ENCODE measurements around the gene SENP6. TPM values are rescaled to one million over a fixed set of nuclear protein-coding genes. Genes with fewer than 3 reads are reported as not detected.
"Not testable (repeated sequence)": the region's sequence is repeated elsewhere in the genome, so short reads cannot be mapped to it uniquely, and the experiment has no call there.

Gene SENP6
- total RNA-seq, 4 donors from 2014 or later: 108 to 192 (median 128) TPM

- no peaks in the 10 kb centered on the region for H3K4me1 ChIP-seq
- no peak overlapping the region for H3K27ac ChIP-seq
- no peak for TF ChIP-seq CTCF (IDR thresholded peaks at IDR 0.05)
- TF ChIP-seq POLR2A (IDR thresholded peaks at IDR 0.05): no peak
- no peak for TF ChIP-seq EP300 (IDR thresholded peaks at IDR 0.05)
- TF ChIP-seq POLR2AphosphoS5 (IDR thresholded peaks at IDR 0.05): no peak
- no peaks in the 10 kb centered on the region for H3K27me3 ChIP-seq
- H3K36me3 ChIP-seq: no peaks in the 10 kb centered on the region
- no peak overlapping the region for H3K4me3 ChIP-seq
- ATAC-seq: no peak
- 85 to 93% methylated on average over 1 of the region's 1 CpG for WGBS, 2 donors (ENCODE audit: low coverage in 1 of 2)
- no peaks in the 10 kb centered on the region for H3K9me3 ChIP-seq
Observed at GRCh38 chr6:75581231-75581630, 20.4 kb upstream of the SENP6 start.

- 96 to 100% methylated on average over 2 of the region's 2 CpGs for WGBS, 2 donors (ENCODE audit: low coverage in 1 of 2)
- not testable (repeated sequence) for ATAC-seq, H3K9me3 ChIP-seq, H3K36me3 ChIP-seq, H3K27me3 ChIP-seq, H3K4me1 ChIP-seq, H3K27ac ChIP-seq, H3K4me3 ChIP-seq
Observed at GRCh38 chr6:75584552-75584951, 17.1 kb upstream of the SENP6 start.

- 97 to 100% methylated on average over 2 of the region's 2 CpGs for WGBS, 2 donors (ENCODE audit: low coverage in 1 of 2)
- TF ChIP-seq POLR2AphosphoS5 (IDR thresholded peaks at IDR 0.05): no peak
- no peak for TF ChIP-seq CTCF (IDR thresholded peaks at IDR 0.05)
- no peak for TF ChIP-seq POLR2A (IDR thresholded peaks at IDR 0.05)
- no peak for TF ChIP-seq EP300 (IDR thresholded peaks at IDR 0.05)
Observed at GRCh38 chr6:75588948-75589347, 12.7 kb upstream of the SENP6 start.

GRCh38 chr6:75590370-75590769, 11.3 kb upstream of the SENP6 start:
- no peak for ATAC-seq
- Histone ChIP-seq H3K27ac (no peak overlapping the region), H3K27me3 (no peaks in the 10 kb centered on the region), H3K4me1 (no peaks in the 10 kb centered on the region), H3K36me3 (no peaks in the 10 kb centered on the region), H3K9me3 (no peaks in the 10 kb centered on the region), H3K4me3 (no peak overlapping the region)
- TF ChIP-seq EP300 (IDR thresholded peaks at IDR 0.05): no peak
- no peak for TF ChIP-seq POLR2A (IDR thresholded peaks at IDR 0.05)
- 100% methylated on average over 2 of the region's 2 CpGs for WGBS, 2 donors (ENCODE audit: low coverage in 1 of 2)

More at GRCh38 chr6:75588948-75589347, 12.7 kb upstream of the SENP6 start:
- Histone ChIP-seq H3K27me3 (no peaks in the 10 kb centered on the region), H3K36me3 (no peaks in the 10 kb centered on the region), H3K27ac (no peak overlapping the region), H3K4me1 (no peaks in the 10 kb centered on the region), H3K9me3 (no peaks in the 10 kb centered on the region), H3K4me3 (no peak overlapping the region)
- no peak for ATAC-seq

- not testable (repeated sequence) for H3K36me3 ChIP-seq, H3K27ac ChIP-seq, H3K9me3 ChIP-seq, H3K27me3 ChIP-seq, H3K4me3 ChIP-seq, ATAC-seq
- WGBS, 2 donors (ENCODE audit: low coverage in 1 of 2): 93 to 100% methylated on average over 2 of the region's 2 CpGs
- H3K4me1 ChIP-seq: peaks cover 0 to 46% (median 10%) of the 10 kb centered on the region in 3 donors
Observed at GRCh38 chr6:75596380-75596779, 5.3 kb upstream of the SENP6 start.

GRCh38 chr6:75600768-75601167, 912 bp upstream of the SENP6 start:
- no peaks in the 10 kb centered on the region for H3K27me3 ChIP-seq
- ATAC-seq: no peak
- no peaks in the 10 kb centered on the region for H3K36me3 ChIP-seq
- peaks cover 0 to 68% (median 10%) of the 10 kb centered on the region in 3 donors for H3K4me1 ChIP-seq
- H3K9me3 ChIP-seq: no peaks in the 10 kb centered on the region
- peak overlapping the region; percentile 66 to 99 (median 96) for H3K27ac ChIP-seq
- 40 to 42% methylated on average over 7 of the region's 7 CpGs for WGBS, 2 donors (ENCODE audit: low coverage in 1 of 2)
- TF ChIP-seq CTCF (IDR thresholded peaks at IDR 0.05) (no peak), POLR2A (IDR thresholded peaks at IDR 0.05) (no peak), POLR2AphosphoS5 (IDR thresholded peaks at IDR 0.05) (no peak), EP300 (IDR thresholded peaks at IDR 0.05) (no peak)
- H3K4me3 ChIP-seq: peak overlapping the region in 1 of 2 donors; percentile 83

All from gastroesophageal sphincter (tissue), 4 donors.